K562 (cell line): Measurements from ENCODE around the gene AKIRIN1. TPM values are rescaled to one million over a fixed set of nuclear protein-coding genes. Genes with fewer than 3 reads are reported as not detected.
A peak's percentile ranks its signal among the peaks of the same experiment; 100 is the strongest.
"Not testable (repeated sequence)": the region's sequence is repeated elsewhere in the genome, so short reads cannot be mapped to it uniquely, and the experiment has no call there.

ENCODE experiments used
- ATAC-seq: fragments of 200-7000 bp; cut with Tn5 transposase; 3 replicates; pipeline ENCODE4 v1.9.1; 2020; ENCODE audit warnings: moderate library complexity
- BruUV-seq: library from RNA; stranded (reverse); fragments of 400-500 nt; replicated peaks from 2 replicates; lab custom pipeline; 2021; lab: Mats Ljungman, UMichigan
- CTCF ChIA-PET: fragments of 300-600 bp; formaldehyde crosslinking; extraction: SDS; loops from one replicate; lab custom pipeline; 2021; ENCODE audit warnings: low intra/inter-chr PET ratio; lab: Yijun Ruan, JAX
- POLR2A ChIA-PET: fragments of 300-600, 350-650 bp; sonication (Branson Sonifier 250); formaldehyde crosslinking; extraction: SDS; loops from one replicate; lab custom pipeline; 2021; ENCODE audit warnings: antibody characterized with exemption, inconsistent platforms; lab: Yijun Ruan, JAX
- DNase-seq, 4 experiments: peaks; one replicate each; pipeline versions ENCODE4 v3.0.0 to v3.0.0-alpha.2; 2011 to 2018; ENCODE audit warnings: low spot score in 3 of 4, mixed read lengths in 3 of 4; ENCODE audit errors: extremely low read depth in 1 of 4
- FAIRE-seq: peaks from 2 replicates; lab custom pipeline; 2011; peaks lifted over from hg19 to GRCh38; lab: Jason Lieb, UNC
- H2AFZ ChIP-seq: 2 replicates; pipeline ENCODE4 v1.6.0; 2011; ENCODE audit warnings: low read depth, low read length, control low read depth, inconsistent platforms
- H3K27ac ChIP-seq: fragments of 200-600 bp; 3 replicates; pipeline ENCODE4 v1.8.0; 2011; ENCODE audit warnings: low read depth, mild to moderate bottlenecking, control low read depth, inconsistent platforms, low read length, moderate library complexity, mixed read lengths; ENCODE audit errors: extremely low read depth
- H3K27me3 ChIP-seq, 2 experiments: fragments of 300-600 bp in 1 of 2; 2 replicates in 1 of 2; 3 replicates in 1 of 2; pipeline versions ENCODE4 v1.6.0 to v1.8.0; 2011; ENCODE audit warnings: inconsistent platforms in 2 of 2, low read length in 2 of 2, mild to moderate bottlenecking in 1 of 2, mixed read lengths in 1 of 2, moderate library complexity in 1 of 2; ENCODE audit not compliant: control insufficient read depth in 2 of 2, insufficient read depth in 2 of 2
- H3K36me3 ChIP-seq: fragments of 300-600 bp; 3 replicates; pipeline ENCODE4 v1.8.0; 2011; ENCODE audit warnings: mild to moderate bottlenecking, low read length, inconsistent platforms; ENCODE audit not compliant: control insufficient read depth, insufficient read depth
- H3K4me1 ChIP-seq, 2 experiments: fragments of 200-600 bp in 1 of 2; replicated peaks in 1 of 2; 2 replicates in 1 of 2; 3 replicates in 1 of 2; pipeline versions ENCODE4 v1.5.1 to v1.8.0; 2011; ENCODE audit warnings: inconsistent platforms in 2 of 2, low read length in 2 of 2, mild to moderate bottlenecking in 1 of 2, mixed read lengths in 1 of 2, moderate library complexity in 1 of 2; ENCODE audit not compliant: control insufficient read depth in 2 of 2, insufficient read depth in 2 of 2
- H3K4me2 ChIP-seq: 2 replicates; pipeline ENCODE4 v1.6.1; 2011; ENCODE audit warnings: low read length, control low read depth, inconsistent platforms, mixed read lengths; ENCODE audit not compliant: insufficient read depth
- H3K4me3 ChIP-seq: fragments of 200-600 bp; sonication (generic), shearing (Covaris generic); 2 replicates; pipeline ENCODE4 v1.5.1; 2016; ENCODE audit warnings: control low read depth, inconsistent platforms
- H3K79me2 ChIP-seq: fragments of 200-600 bp; 3 replicates; pipeline ENCODE4 v1.8.0; 2011; ENCODE audit warnings: low read length, inconsistent platforms; ENCODE audit not compliant: control insufficient read depth, insufficient read depth
- H3K9ac ChIP-seq, 2 experiments: 2 replicates each; pipeline versions ENCODE4 v1.6.0 to v1.6.1; 2011; ENCODE audit warnings: low read depth in 2 of 2, low read length in 2 of 2, control low read depth in 1 of 2, inconsistent platforms in 1 of 2, mild to moderate bottlenecking in 1 of 2, mixed read lengths in 1 of 2; ENCODE audit not compliant: insufficient read depth in 1 of 2
- H3K9me1 ChIP-seq: one replicate; pipeline ENCODE4 v1.6.0; 2011; ENCODE audit warnings: inconsistent platforms, mild to moderate bottlenecking, low read length, moderate library complexity; ENCODE audit not compliant: control insufficient read depth, insufficient read depth
- H3K9me3 ChIP-seq: replicated peaks from 2 replicates; pipeline ENCODE4 v1.5.1; 2011; ENCODE audit warnings: low read depth, low read length, inconsistent platforms; ENCODE audit not compliant: control insufficient read depth, insufficient read depth
- H4K20me1 ChIP-seq: replicated peaks from 2 replicates; pipeline ENCODE4 v1.6.1; 2011; ENCODE audit warnings: low read length, inconsistent platforms, mixed read lengths; ENCODE audit not compliant: control insufficient read depth, insufficient read depth
- RAD21 ChIP-seq, 2 experiments: fragments of 250-450 bp in 1 of 2; fragments of 450-650 bp in 1 of 2; sonication (Bioruptor Pico) in 1 of 2; formaldehyde crosslinking in 1 of 2; IDR thresholded peaks in 1 of 2; conservative IDR thresholded peaks in 1 of 2; 2 replicates each; pipeline versions ENCODE4 v1.4.0 to v1.8.0; 2020 to 2022; ENCODE audit warnings: mild to moderate bottlenecking in 2 of 2, moderate library complexity in 1 of 2
- ZNF384 ChIP-seq: IDR thresholded peaks from 2 replicates; pipeline ENCODE4 v1.6.1; 2012; ENCODE audit warnings: low read depth, low read length, improper control_type of control experiment
- WGBS: fragments of 100-300 bp; shearing (Covaris generic); methylation state at CpG from one replicate; pipeline ENCODE4 v1.1.6; 2016; ENCODE audit warnings: low coverage, mixed read lengths; ENCODE audit not compliant: insufficient coverage; ENCODE audit errors: missing lambda C conversion rate; 5-methylcytosine and 5-hydroxymethylcytosine counted together
- in situ Hi-C: fragments of 300-500 bp; cut with MboI; formaldehyde crosslinking; loops from 4 replicates; pipeline ENCODE4 v1.15.0; 2018; ENCODE audit warnings: inconsistent platforms, mixed read lengths
- intact Hi-C: fragments of 100-400 bp; cut with micrococcal nuclease; formaldehyde crosslinking; loops from 2 replicates; pipeline ENCODE4 v1.14.2; 2022
- polyA plus RNA-seq, 8 experiments: library from polyadenylated mRNA; depleted of rRNA in 4 of 8; stranded (reverse) in 5 of 8; unstranded in 3 of 8; fragments of >200 nt; fragmentation: Nextera tagmentation in 2 of 8; fragmentation: Illumina TruSeq in 1 of 8; extraction: Ambion mirVana in 2 of 8; extraction: Trizol in 1 of 8; gene quantifications; 2 replicates each; pipeline versions ENCODE4 v1.2.1 to v1.2.3, GENCODE V29; 2011 to 2014; ENCODE audit warnings: inconsistent platforms in 1 of 8, missing spikeins in 1 of 8
- total RNA-seq, 7 experiments: library from RNA; depleted of rRNA in 6 of 7; stranded (reverse); fragments of >200 nt in 6 of 7; fragmentation: Illumina TruSeq in 2 of 7; extraction: Trizol in 2 of 7; gene quantifications; 2 replicates each; pipeline versions ENCODE4 v1.2.1 to v1.2.3, GENCODE V29; 2011 to 2021; ENCODE audit warnings: low replicate concordance in 1 of 7
- TF ChIP-seq, protein P1 (sequence below): IDR thresholded peaks from 2 replicates; pipeline ENCODE4 v1.6.1; 2016; ENCODE audit warnings: missing genetic modification characterization, missing compliant biosample characterization

Gene AKIRIN1
- total and polyA plus RNA-seq, 9 of the 15 experiments (the other 6 are each of a cell fraction or from before 2014, with no cell fraction given) = 11.5 to 139 (median 83.4) TPM

DNA sequence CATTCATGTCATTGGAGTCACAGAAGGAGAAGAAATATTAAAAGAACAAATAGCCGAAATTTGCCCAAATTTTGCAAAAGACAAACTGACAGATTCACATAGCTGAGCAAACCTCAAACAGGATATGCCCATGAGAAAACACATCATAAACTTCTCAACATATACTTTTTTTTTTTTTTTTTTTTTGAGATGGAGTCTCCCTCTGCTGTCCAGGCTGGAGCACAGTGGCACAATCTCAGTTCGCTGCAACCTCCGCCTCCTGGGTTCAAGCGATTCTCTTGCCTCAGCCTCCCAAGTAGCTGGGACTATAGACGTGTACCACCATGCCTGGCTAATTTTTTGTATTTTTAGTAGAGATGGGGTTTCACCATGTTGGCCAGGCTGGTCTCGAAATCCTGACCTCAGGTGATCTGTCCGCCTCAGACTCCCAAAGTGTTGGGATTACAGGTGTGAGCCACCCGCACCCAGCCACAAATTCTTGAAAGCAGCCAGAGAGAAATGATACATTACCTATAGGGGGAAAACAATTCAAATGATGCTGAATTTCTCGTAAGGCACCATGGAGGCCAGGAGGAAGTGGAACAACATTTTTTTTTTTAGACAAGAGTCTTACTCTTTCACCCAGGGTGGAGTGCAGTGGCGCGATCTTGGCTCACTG lies 60.2 kb downstream of the AKIRIN1 start:
- H3K27ac ChIP-seq, in situ Hi-C loops, H3K36me3 ChIP-seq, FAIRE-seq, intact Hi-C loops, H3K79me2 ChIP-seq, ATAC-seq, H3K9me1 ChIP-seq, CTCF ChIA-PET, DNase-seq, H3K9ac ChIP-seq, H4K20me1 ChIP-seq, H2AFZ ChIP-seq, H3K27me3 ChIP-seq, BruUV-seq, H3K4me3 ChIP-seq, H3K9me3 ChIP-seq, H3K4me2 ChIP-seq: not testable (repeated sequence)
- 70% methylated on average over 11 of the region's 11 CpGs for WGBS
- TF ChIP-seq ZNF384 (peak; percentile 71), RAD21 (CRISPR knock-in tag; conservative IDR thresholded peaks at IDR 0.05 in 1 of 2, IDR thresholded peaks at IDR 0.05 in 1 of 2) (0 out of 4 replicates have a peak, but pooled peaks of 1 of the 2 experiments have one; percentile 10)
- TF ChIP-seq, protein P1, sequence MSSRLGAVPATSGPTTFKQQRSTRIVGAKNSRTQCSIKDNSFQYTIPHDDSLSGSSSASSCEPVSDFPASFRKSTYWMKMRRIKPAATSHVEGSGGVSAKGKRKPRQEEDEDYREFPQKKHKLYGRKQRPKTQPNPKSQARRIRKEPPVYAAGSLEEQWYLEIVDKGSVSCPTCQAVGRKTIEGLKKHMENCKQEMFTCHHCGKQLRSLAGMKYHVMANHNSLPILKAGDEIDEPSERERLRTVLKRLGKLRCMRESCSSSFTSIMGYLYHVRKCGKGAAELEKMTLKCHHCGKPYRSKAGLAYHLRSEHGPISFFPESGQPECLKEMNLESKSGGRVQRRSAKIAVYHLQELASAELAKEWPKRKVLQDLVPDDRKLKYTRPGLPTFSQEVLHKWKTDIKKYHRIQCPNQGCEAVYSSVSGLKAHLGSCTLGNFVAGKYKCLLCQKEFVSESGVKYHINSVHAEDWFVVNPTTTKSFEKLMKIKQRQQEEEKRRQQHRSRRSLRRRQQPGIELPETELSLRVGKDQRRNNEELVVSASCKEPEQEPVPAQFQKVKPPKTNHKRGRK (tag) = 0 out of 2 replicates have a peak, but pooled peaks have one; percentile 36
- POLR2A ChIA-PET = interaction anchor here (0.6 to 1.0 kb wide), 3 partner anchors 8 to 57 kb away, joined by 3 to 5 read pairs (median 3); no protein-coding TSS in a partner anchor
- H3K4me1 ChIP-seq = peaks cover 19 to 21% of the 10 kb centered on the region in 2 experiments
